HL-60 (cell line): ENCODE measurements around the gene CCR9.

ENCODE experiments used
- POLR2AphosphoS5 ChIP-seq: IDR thresholded peaks from 2 replicates; pipeline ENCODE4 v1.6.1; 2012; ENCODE audit warnings: low read depth
- TF ChIP-seq, protein P1 (sequence below): IDR thresholded peaks from one replicate; pipeline ENCODE4 v1.5.1; 2011; ENCODE audit warnings: low read length, control low read depth, inconsistent platforms; ENCODE audit not compliant: insufficient read depth
- TF ChIP-seq, protein P2 (sequence below): IDR thresholded peaks from 2 replicates; pipeline ENCODE4 v1.6.1; 2012; ENCODE audit warnings: low read depth; ENCODE audit not compliant: insufficient replicate concordance

DNA sequence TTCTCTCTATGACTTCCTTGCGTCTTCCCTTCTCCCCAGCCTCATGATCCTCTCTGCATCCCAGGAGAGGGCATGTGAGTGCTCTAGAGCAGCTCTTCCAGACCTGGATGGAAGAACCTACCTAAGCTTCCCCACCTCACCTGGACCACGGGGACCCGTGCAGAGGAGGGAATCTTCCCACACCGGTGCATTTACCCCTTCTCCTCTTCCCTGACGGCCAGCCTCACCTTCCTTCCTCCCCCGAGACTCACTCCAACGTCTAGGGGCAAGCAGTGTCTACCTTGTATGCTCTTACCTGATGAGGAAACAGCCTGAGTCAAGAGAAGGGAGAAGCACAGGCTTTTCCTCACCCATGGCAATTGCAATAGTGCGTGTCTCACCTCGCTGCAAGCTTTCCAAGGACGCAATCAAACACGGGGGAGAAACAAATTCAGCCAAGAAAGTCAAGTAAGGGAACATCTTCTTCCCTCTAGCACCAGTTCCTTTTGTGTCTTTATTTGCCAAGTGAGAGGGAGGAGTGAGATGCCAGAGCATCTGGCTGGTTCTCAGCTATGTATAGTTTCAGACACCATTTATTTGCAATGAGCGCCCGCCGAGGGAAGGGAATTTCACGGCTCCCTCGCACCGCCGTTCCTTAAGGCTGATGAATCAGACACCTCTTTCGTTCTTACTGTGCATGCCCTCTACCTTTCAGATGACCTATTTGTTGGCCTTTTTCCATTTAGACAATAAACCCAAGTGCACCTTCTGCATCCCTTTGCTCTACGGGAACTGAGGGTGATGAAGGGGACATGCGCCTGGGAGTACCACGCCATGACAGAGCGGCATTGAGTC lies 1.8 kb upstream of the CCR9 start:
- TF ChIP-seq, protein P1, sequence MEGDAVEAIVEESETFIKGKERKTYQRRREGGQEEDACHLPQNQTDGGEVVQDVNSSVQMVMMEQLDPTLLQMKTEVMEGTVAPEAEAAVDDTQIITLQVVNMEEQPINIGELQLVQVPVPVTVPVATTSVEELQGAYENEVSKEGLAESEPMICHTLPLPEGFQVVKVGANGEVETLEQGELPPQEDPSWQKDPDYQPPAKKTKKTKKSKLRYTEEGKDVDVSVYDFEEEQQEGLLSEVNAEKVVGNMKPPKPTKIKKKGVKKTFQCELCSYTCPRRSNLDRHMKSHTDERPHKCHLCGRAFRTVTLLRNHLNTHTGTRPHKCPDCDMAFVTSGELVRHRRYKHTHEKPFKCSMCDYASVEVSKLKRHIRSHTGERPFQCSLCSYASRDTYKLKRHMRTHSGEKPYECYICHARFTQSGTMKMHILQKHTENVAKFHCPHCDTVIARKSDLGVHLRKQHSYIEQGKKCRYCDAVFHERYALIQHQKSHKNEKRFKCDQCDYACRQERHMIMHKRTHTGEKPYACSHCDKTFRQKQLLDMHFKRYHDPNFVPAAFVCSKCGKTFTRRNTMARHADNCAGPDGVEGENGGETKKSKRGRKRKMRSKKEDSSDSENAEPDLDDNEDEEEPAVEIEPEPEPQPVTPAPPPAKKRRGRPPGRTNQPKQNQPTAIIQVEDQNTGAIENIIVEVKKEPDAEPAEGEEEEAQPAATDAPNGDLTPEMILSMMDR: no peak
- TF ChIP-seq, protein P2, sequence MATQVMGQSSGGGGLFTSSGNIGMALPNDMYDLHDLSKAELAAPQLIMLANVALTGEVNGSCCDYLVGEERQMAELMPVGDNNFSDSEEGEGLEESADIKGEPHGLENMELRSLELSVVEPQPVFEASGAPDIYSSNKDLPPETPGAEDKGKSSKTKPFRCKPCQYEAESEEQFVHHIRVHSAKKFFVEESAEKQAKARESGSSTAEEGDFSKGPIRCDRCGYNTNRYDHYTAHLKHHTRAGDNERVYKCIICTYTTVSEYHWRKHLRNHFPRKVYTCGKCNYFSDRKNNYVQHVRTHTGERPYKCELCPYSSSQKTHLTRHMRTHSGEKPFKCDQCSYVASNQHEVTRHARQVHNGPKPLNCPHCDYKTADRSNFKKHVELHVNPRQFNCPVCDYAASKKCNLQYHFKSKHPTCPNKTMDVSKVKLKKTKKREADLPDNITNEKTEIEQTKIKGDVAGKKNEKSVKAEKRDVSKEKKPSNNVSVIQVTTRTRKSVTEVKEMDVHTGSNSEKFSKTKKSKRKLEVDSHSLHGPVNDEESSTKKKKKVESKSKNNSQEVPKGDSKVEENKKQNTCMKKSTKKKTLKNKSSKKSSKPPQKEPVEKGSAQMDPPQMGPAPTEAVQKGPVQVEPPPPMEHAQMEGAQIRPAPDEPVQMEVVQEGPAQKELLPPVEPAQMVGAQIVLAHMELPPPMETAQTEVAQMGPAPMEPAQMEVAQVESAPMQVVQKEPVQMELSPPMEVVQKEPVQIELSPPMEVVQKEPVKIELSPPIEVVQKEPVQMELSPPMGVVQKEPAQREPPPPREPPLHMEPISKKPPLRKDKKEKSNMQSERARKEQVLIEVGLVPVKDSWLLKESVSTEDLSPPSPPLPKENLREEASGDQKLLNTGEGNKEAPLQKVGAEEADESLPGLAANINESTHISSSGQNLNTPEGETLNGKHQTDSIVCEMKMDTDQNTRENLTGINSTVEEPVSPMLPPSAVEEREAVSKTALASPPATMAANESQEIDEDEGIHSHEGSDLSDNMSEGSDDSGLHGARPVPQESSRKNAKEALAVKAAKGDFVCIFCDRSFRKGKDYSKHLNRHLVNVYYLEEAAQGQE: no peak
- TF ChIP-seq POLR2AphosphoS5: no peak
